Epithelial cell of esophagus (primary cell): Measurements from ENCODE around the gene HEXB.

Experiments
- DNase-seq: peaks from one replicate; pipeline ENCODE4 v3.0.0; 2010; ENCODE audit warnings: low read depth
- H3K4me3 ChIP-seq: 2 replicates; pipeline ENCODE4 v1.5.1; 2011; ENCODE audit warnings: mild to moderate bottlenecking, low read length, control low read depth
- TF ChIP-seq, protein P1 (sequence below): IDR thresholded peaks from 2 replicates; pipeline ENCODE4 v1.5.1; 2011; ENCODE audit warnings: low read depth, mild to moderate bottlenecking, low read length, control low read depth, inconsistent platforms; ENCODE audit not compliant: insufficient read depth; ENCODE audit errors: missing control alignments

Gene HEXB

DNA sequence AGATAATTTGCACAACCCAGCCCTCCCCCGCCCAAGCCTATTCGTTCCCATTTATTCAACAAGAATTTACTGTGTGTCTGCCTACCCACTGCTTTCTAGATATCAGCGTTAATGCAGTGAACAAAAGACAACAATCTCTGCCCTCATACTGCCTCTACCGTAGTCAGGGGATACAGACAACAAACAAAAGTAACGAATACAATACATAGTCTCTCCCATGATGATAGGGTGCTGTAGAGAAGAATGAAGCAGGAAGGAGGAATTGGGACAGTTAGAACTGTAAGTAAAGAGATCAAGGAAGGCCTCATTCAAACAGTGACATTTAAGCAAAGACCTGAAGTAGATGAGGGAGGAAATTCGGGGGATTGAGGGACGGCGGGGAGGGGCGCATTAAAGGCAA, 80.2 kb downstream of the HEXB start:
- TF ChIP-seq, protein P1, sequence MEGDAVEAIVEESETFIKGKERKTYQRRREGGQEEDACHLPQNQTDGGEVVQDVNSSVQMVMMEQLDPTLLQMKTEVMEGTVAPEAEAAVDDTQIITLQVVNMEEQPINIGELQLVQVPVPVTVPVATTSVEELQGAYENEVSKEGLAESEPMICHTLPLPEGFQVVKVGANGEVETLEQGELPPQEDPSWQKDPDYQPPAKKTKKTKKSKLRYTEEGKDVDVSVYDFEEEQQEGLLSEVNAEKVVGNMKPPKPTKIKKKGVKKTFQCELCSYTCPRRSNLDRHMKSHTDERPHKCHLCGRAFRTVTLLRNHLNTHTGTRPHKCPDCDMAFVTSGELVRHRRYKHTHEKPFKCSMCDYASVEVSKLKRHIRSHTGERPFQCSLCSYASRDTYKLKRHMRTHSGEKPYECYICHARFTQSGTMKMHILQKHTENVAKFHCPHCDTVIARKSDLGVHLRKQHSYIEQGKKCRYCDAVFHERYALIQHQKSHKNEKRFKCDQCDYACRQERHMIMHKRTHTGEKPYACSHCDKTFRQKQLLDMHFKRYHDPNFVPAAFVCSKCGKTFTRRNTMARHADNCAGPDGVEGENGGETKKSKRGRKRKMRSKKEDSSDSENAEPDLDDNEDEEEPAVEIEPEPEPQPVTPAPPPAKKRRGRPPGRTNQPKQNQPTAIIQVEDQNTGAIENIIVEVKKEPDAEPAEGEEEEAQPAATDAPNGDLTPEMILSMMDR, result no peak
- peak overlapping the region; percentile 3 for H3K4me3 ChIP-seq
- DNase-seq, result peak; percentile 35

DNA sequence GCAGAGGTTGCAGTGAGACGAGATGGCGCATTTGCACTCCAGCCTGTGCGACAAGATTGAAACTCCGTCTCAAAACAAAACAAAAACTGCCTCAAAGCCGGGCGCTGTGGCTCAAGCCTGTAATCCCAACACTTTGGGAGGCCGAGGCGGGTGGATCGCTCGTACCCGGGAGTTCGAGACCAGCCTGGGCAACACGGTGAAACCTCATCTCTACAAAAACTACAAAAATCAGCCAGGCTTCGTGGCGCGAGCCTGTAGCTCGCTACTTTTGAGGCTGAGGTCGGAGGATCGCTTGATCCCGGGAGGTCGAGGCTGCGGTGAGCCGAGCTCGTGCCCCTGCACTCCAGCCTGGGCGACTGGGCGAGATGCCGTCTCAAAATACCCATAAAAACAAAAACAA, 80.9 kb downstream of the HEXB start:
- no peak for DNase-seq
- TF ChIP-seq, protein P1, result no peak
- H3K4me3 ChIP-seq, result peak overlapping the region; percentile 94

DNA sequence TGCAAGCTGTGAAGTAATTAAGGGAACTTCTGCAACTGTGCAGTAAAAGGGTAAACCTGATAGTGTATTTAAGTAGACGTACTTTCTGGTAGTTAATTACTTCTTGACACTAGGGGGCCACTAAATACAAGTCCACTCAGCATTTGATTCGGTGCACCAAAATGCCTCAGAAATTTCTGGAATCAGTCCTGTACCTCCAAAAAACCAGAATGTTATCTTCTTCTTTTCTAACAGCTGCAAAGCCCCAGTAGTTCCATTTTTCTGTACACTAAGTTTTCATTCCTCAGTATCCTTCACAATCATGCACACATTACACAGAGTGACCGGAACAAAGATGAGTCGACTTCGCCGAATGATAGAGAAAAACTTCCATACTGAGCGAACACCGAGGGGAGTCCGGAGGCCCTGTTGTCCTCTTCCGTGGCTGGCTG, 81.4 kb downstream of the HEXB start:
- peak; percentile 77 for DNase-seq
- TF ChIP-seq, protein P1, result peak; percentile 56
- peak overlapping the region; percentile 94 for H3K4me3 ChIP-seq

DNA sequence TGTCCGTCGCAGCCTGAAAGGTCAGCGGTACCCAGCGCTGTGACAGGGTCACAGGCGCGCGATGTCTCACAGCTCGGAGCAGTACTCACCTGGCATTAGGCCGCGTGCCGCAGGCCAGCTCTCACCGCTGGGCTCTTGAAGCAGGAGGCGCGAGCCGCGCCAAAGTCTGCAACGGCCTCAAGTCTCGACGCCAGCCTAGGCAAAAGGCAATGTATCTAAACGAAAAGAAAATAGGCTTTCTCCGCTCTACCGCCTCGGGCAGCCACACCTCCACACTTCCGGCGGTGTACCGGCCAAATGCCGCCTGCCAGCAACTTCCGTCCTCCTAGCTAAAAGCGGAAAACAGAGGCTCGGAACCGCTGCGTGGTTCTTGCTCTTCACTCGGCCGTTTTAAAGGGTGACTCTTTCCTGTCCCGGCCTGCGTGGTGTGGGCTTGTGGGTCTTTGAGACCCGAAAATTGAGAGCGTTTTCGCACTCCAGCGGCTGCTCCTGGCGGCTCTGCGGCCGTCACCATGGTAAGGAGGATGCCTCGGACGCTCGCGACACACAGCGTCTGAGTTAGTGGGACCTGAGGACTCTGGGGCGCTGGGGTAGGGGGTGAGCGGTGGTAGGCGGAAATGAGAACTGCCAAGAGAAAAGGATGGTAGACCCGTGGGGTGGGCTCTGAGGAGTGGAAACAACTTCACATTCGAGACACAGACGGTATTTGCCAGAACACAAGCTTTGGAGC, 82.0 kb downstream of the HEXB start, which contains the start of the genes GFM2 and NSA2:
GFM2 (minus strand) TSS at position 269 of the 730 bp plus-strand sequence. CDS start 3,375 bp downstream, outside the sequence.
NSA2 (plus strand) TSS at position 401 of the 730 bp plus-strand sequence; CDS start at position 513, 112 bp downstream.
- DNase-seq, result peak; percentile 97
- TF ChIP-seq, protein P1, result no peak
- peak within 1 kb of the TSS; percentile 94 for H3K4me3 ChIP-seq

DNA sequence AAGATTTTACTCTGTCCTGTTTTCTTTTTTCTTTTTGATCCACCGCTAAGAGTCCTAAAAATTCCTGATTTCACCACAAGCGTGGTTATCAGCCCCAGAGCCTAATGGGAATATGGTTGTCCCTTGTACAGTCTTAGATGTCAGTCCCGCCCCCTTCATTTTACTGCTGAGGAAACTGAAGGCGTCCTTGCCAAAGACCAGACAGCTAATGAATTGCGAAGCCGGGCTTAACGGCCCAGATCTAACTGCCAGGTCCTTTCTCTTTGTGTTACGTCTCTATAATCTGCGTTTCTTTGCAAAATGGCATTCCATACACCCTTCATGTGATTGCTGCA, 82.5 kb downstream of the HEXB start:
- DNase-seq, result peak; percentile 57
- peak overlapping the region; percentile 94 for H3K4me3 ChIP-seq

More for the DNA sequence above, 82.5 kb downstream of the HEXB start:
- TF ChIP-seq, protein P1, result no peak
